Fibroblast of lung (primary cell): ENCODE measurements around the gene ANGPTL8. TPM values are rescaled to one million over a fixed set of nuclear protein-coding genes. Genes with fewer than 3 reads are reported as not detected.

Experiments used
- DNase-seq, 2 donors: peaks; one replicate each; pipeline versions ENCODE4 v3.0.0 to v3.0.0-alpha.2; 2010; ENCODE audit warnings: low read depth in 2 of 2
- H2AFZ ChIP-seq: 2 replicates; pipeline ENCODE4 v1.5.1; 2012; ENCODE audit warnings: low read length, control low read depth, inconsistent platforms
- H3K27ac ChIP-seq: 2 replicates; pipeline ENCODE4 v1.5.1; 2011; ENCODE audit warnings: low read length, control low read depth; ENCODE audit not compliant: insufficient read depth
- H3K27me3 ChIP-seq: 2 replicates; pipeline ENCODE4 v1.5.1; 2011; ENCODE audit warnings: mild to moderate bottlenecking, low read length; ENCODE audit not compliant: control insufficient read depth, insufficient read depth
- H3K36me3 ChIP-seq: 2 replicates; pipeline ENCODE4 v1.5.1; 2011; ENCODE audit warnings: low read length; ENCODE audit not compliant: control insufficient read depth, insufficient read depth
- H3K4me1 ChIP-seq: 2 replicates; pipeline ENCODE4 v1.5.1; 2011; ENCODE audit warnings: low read length; ENCODE audit not compliant: control insufficient read depth, insufficient read depth; ENCODE audit errors: extremely low read depth
- H3K4me2 ChIP-seq: 2 replicates; pipeline ENCODE4 v1.5.1; 2011; ENCODE audit warnings: low read length, control low read depth; ENCODE audit not compliant: insufficient read depth; ENCODE audit errors: extremely low read depth
- H3K4me3 ChIP-seq, 4 experiments: fragments of 200-600 bp in 1 of 4; sonication (generic) in 1 of 4; replicated peaks in 1 of 4; 2 replicates each; pipeline ENCODE4 v1.5.1; 2011 to 2016; ENCODE audit warnings: low read length in 4 of 4, low read depth in 3 of 4, mild to moderate bottlenecking in 3 of 4, control low read depth in 2 of 4, inconsistent platforms in 1 of 4, mixed read lengths in 1 of 4; ENCODE audit not compliant: insufficient read depth in 1 of 4; ENCODE audit errors: control extremely low read depth in 1 of 4
- H3K79me2 ChIP-seq: 2 replicates; pipeline ENCODE4 v1.5.1; 2012; ENCODE audit warnings: mild to moderate bottlenecking, low read length, inconsistent platforms; ENCODE audit not compliant: control insufficient read depth, insufficient read depth
- H3K9ac ChIP-seq: 2 replicates; pipeline ENCODE4 v1.5.1; 2011; ENCODE audit warnings: mild to moderate bottlenecking, low read length, control low read depth; ENCODE audit not compliant: insufficient read depth
- H3K9me3 ChIP-seq: 2 replicates; pipeline ENCODE4 v1.5.1; 2012; ENCODE audit warnings: low read depth, low read length; ENCODE audit not compliant: control insufficient read depth, insufficient read depth
- H4K20me1 ChIP-seq: 2 replicates; pipeline ENCODE4 v1.5.1; 2011; ENCODE audit warnings: low read length; ENCODE audit not compliant: control insufficient read depth, insufficient read depth; ENCODE audit errors: extremely low read depth
- EZH2 ChIP-seq: IDR thresholded peaks from 2 replicates; pipeline ENCODE4 v1.5.1; 2012; ENCODE audit warnings: low read length, control low read depth, mild to moderate bottlenecking; ENCODE audit errors: missing control alignments
- polyA plus RNA-seq, 2 donors: library from polyadenylated mRNA; depleted of rRNA in 1 of 2; stranded (reverse) in 1 of 2; unstranded in 1 of 2; fragments of >200 nt; gene quantifications; 2 replicates each; pipeline ENCODE4 v1.2.1, GENCODE V29; 2011 to 2012; ENCODE audit warnings: missing spikeins in 1 of 2
- total RNA-seq: library from RNA; depleted of rRNA; stranded (reverse); fragments of >200 nt; gene quantifications from 2 replicates; pipeline ENCODE4 v1.2.1, GENCODE V29; 2014
- TF ChIP-seq, protein P1 (sequence below), 2 donors: IDR thresholded peaks in 1 of 2; conservative IDR thresholded peaks in 1 of 2; 1 replicate in 1 of 2; 2 replicates in 1 of 2; pipeline ENCODE4 v1.5.1; 2011 to 2012; ENCODE audit warnings: low read length in 2 of 2, control low read depth in 1 of 2, inconsistent platforms in 1 of 2, low read depth in 1 of 2, mild to moderate bottlenecking in 1 of 2

The ANGPTL8 gene
- total and polyA plus RNA-seq, 2 donors (not counting 1 experiment from before 2014, with no cell fraction given), result not detected

- no peak overlapping the region for H3K9ac ChIP-seq
- H2AFZ ChIP-seq, result no peak overlapping the region
- H3K27me3 ChIP-seq, result no peaks in the 10 kb centered on the region
- DNase-seq, result no peak
- TF ChIP-seq, protein P1, sequence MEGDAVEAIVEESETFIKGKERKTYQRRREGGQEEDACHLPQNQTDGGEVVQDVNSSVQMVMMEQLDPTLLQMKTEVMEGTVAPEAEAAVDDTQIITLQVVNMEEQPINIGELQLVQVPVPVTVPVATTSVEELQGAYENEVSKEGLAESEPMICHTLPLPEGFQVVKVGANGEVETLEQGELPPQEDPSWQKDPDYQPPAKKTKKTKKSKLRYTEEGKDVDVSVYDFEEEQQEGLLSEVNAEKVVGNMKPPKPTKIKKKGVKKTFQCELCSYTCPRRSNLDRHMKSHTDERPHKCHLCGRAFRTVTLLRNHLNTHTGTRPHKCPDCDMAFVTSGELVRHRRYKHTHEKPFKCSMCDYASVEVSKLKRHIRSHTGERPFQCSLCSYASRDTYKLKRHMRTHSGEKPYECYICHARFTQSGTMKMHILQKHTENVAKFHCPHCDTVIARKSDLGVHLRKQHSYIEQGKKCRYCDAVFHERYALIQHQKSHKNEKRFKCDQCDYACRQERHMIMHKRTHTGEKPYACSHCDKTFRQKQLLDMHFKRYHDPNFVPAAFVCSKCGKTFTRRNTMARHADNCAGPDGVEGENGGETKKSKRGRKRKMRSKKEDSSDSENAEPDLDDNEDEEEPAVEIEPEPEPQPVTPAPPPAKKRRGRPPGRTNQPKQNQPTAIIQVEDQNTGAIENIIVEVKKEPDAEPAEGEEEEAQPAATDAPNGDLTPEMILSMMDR (conservative IDR thresholded peaks at IDR 0.05 in 1 of 2, IDR thresholded peaks at IDR 0.05 in 1 of 2; ENCODE audit: low read depth in 1 of 2, low read length in 2 of 2), result no peak
- no peak for TF ChIP-seq EZH2
- no peaks in the 10 kb centered on the region for H3K9me3 ChIP-seq
- H3K36me3 ChIP-seq, result peaks cover 27% of the 10 kb centered on the region
- no peaks in the 10 kb centered on the region for H4K20me1 ChIP-seq
- peak overlapping the region; percentile 50 for H3K27ac ChIP-seq
- peak overlapping the region; percentile 26 to 94 (median 40) for H3K4me3 ChIP-seq
- peaks cover 62% of the 10 kb centered on the region for H3K79me2 ChIP-seq
- peaks cover 25% of the 10 kb centered on the region for H3K4me1 ChIP-seq
- H3K4me2 ChIP-seq, result peak overlapping the region; percentile 96
Observed at GRCh38 chr19:11194173-11194572, 45.2 kb upstream of the ANGPTL8 start.

DNA sequence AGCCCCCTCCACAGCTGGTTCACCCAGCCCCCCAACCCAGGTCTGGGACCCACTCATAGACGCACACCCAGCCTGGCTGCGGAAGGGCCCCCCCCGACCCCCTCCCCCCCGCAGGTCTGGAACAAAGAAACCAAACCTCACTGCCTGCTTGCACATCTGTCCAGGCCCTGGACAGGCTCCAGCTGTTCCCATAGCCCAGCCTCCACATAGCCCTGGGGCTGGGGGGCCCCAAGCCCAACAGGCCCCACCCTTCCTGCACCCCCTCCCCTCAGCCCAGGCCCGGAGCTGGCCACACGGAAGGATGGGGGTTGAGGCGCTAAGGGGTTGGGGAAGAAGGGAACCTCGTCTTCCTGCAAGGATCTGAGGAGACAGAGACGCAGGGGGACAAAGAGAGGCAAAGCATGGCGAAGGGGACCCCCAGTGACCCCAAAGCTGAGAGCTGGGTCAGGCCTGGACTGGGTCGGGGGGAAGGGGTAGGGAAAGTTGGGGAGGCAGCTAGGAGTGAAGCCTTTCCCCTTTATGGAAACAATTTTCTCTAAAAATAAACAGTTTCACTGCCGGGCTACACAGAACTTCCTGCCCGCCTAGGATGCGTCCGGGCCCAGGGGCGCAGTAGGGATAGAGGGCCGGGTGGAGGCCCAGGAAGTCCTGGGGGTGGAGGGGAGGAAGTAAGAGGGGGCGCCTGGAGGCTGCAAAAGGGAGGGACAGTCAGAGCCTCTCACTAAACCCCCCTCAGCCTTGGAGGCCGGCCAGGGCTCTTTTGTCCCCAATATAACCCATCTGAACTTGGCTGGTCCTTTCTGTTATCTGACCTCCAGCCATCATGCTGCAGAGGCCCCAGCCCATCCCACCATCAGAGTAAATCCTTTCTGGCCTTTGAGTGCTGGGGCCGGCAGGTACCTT, 44.5 kb upstream of the ANGPTL8 start:
- peak overlapping the region; percentile 23 for H3K9ac ChIP-seq
- no peak overlapping the region for H2AFZ ChIP-seq
- no peaks in the 10 kb centered on the region for H3K27me3 ChIP-seq
- H3K4me3 ChIP-seq, result peak overlapping the region; percentile 37 to 94 (median 74)
- H3K36me3 ChIP-seq, result peaks cover 27% of the 10 kb centered on the region
- TF ChIP-seq EZH2, result no peak
- TF ChIP-seq, protein P1 (conservative IDR thresholded peaks at IDR 0.05 in 1 of 2, IDR thresholded peaks at IDR 0.05 in 1 of 2; ENCODE audit: low read depth in 1 of 2, low read length in 2 of 2), result no peak
- H3K27ac ChIP-seq, result peak overlapping the region; percentile 61
- H4K20me1 ChIP-seq, result no peaks in the 10 kb centered on the region
- no peaks in the 10 kb centered on the region for H3K9me3 ChIP-seq
- peaks cover 25% of the 10 kb centered on the region for H3K4me1 ChIP-seq
- peak in 1 of 2 donors; percentile 62 for DNase-seq
- peak overlapping the region; percentile 96 for H3K4me2 ChIP-seq
- peaks cover 62% of the 10 kb centered on the region for H3K79me2 ChIP-seq

GRCh38 chr19:11195681-11196080, 43.7 kb upstream of the ANGPTL8 start:
- no peak for TF ChIP-seq EZH2
- TF ChIP-seq, protein P1 (conservative IDR thresholded peaks at IDR 0.05 in 1 of 2, IDR thresholded peaks at IDR 0.05 in 1 of 2; ENCODE audit: low read depth in 1 of 2, low read length in 2 of 2), result no peak
- DNase-seq, result no peak
- H3K27ac ChIP-seq, result peak overlapping the region; percentile 61
- H3K79me2 ChIP-seq, result peaks cover 58% of the 10 kb centered on the region
- H3K4me1 ChIP-seq, result peaks cover 20% of the 10 kb centered on the region
- peak overlapping the region; percentile 23 for H3K9ac ChIP-seq
- no peaks in the 10 kb centered on the region for H3K27me3 ChIP-seq
- no peaks in the 10 kb centered on the region for H3K9me3 ChIP-seq
- H3K4me2 ChIP-seq, result peak overlapping the region; percentile 96
- no peaks in the 10 kb centered on the region for H4K20me1 ChIP-seq
- peaks cover 24% of the 10 kb centered on the region for H3K36me3 ChIP-seq
- H3K4me3 ChIP-seq, result peak overlapping the region; percentile 37 to 94 (median 74)
- no peak overlapping the region for H2AFZ ChIP-seq
